Activated T-helper 17 cell treated with anti-CD3 and anti-CD28 coated beads, Interleukin-2, amount 50 U/mL, for 72 hours (primary cell): ENCODE results near the gene NRXN3. TPM values are rescaled to one million over a fixed set of nuclear protein-coding genes. Genes with fewer than 3 reads are reported as not detected.
"Not testable (repeated sequence)": the region's sequence is repeated elsewhere in the genome, so short reads cannot be mapped to it uniquely, and the experiment has no call there.

Experiments used
- ATAC-seq: fragments of 150-1000 bp; cut with Tn5 transposase; replicated peaks from 2 replicates; pipeline ENCODE4 v1.10.0; 2021; ENCODE audit warnings: mild to moderate bottlenecking, moderate library complexity
- H3K27ac Mint-ChIP-seq: one replicate; pipeline ENCODE4 v1.8.0; 2022; ENCODE audit warnings: mixed read lengths
- H3K27me3 Mint-ChIP-seq: one replicate; pipeline ENCODE4 v1.8.0; 2022; ENCODE audit warnings: mixed read lengths
- H3K36me3 Mint-ChIP-seq: one replicate; pipeline ENCODE4 v1.8.0; 2022; ENCODE audit warnings: low read depth, mild to moderate bottlenecking, mixed read lengths
- H3K4me1 Mint-ChIP-seq: one replicate; pipeline ENCODE4 v1.8.0; 2022; ENCODE audit warnings: mixed read lengths
- H3K4me3 Mint-ChIP-seq: one replicate; pipeline ENCODE4 v1.8.0; 2022; ENCODE audit warnings: mild to moderate bottlenecking, mixed read lengths
- H3K9me3 Mint-ChIP-seq: one replicate; pipeline ENCODE4 v1.8.0; 2022; ENCODE audit warnings: mixed read lengths
- total RNA-seq, 2 donors: library from RNA; stranded (reverse); gene quantifications; one replicate each; pipeline ENCODE4 v1.2.3, GENCODE V29; 2022

NRXN3 gene
- total RNA-seq, 2 donors from 2014 or later, result not detected

DNA sequence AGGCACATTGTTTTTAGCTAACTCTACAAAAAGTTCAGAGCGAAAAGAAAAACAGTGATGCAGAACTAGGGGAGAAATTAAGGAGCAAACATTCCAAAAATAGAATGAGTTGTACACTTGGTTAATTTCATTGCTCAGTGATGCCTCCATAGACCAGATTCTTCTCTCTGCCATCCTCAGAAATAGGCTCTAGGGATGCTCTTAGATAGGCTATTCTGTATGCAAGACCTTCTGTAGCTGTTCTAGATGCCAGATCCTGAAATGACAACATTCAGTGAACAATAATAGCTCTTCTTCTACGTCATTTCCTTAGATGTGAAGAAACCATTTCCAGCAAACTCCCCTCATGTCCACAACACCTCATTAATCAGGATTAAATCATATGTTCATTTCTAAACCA is 1574.9 kb downstream of the NRXN3 start:
- H3K27me3 Mint-ChIP-seq, result no peaks in the 10 kb centered on the region
- H3K36me3 Mint-ChIP-seq, result no peaks in the 10 kb centered on the region
- no peak overlapping the region for H3K27ac Mint-ChIP-seq
- no peak for ATAC-seq
- no peak overlapping the region for H3K4me3 Mint-ChIP-seq
- H3K9me3 Mint-ChIP-seq, result peaks cover 12% of the 10 kb centered on the region
- H3K4me1 Mint-ChIP-seq, result no peaks in the 10 kb centered on the region

DNA sequence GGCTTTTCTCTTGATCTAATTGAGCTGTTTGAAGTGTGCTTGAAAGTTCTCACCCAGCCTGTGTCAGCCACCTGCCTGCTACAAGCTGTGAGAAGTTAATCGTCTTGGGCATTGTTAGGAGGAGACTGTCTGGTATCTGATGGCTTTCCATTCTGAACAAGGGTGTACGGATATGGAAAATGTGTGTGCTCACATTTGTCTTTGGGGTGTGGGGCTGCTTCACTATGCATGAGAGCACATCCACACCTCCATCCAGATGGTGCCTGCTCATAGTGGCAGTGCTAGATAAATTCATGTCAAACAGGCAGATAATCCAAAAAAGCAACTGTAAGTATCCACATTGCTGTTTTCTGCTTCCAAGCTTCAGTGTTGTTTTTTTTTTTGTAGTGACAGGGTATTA is 1578.9 kb downstream of the NRXN3 start:
- Mint-ChIP-seq H3K27ac (no peak overlapping the region), H3K4me3 (no peak overlapping the region), H3K27me3 (no peaks in the 10 kb centered on the region), H3K4me1 (no peaks in the 10 kb centered on the region), H3K9me3 (peaks cover 7% of the 10 kb centered on the region), H3K36me3 (no peaks in the 10 kb centered on the region)
- ATAC-seq, result no peak

DNA sequence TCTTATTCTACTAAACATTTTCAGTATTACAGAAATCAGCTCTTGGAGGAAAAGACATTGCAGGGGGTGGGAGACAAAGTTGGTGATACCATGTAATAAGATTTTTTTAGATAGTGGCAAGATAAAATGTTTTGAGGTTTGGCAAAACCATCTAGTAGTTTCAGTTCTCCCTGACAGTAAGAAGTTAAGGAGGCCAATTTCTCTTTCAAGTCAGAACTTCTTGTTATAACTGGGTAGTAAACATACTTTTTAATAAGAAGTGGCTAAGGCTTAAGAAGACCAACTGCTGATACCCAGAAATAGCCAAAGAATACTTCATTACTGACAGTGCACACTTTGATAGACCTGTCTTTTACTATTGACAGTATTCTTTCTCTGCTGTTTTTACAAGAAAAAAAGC is 1588.8 kb downstream of the NRXN3 start:
- H3K27ac Mint-ChIP-seq, result no peak overlapping the region
- H3K36me3 Mint-ChIP-seq, result no peaks in the 10 kb centered on the region
- ATAC-seq, result no peak
- H3K9me3 Mint-ChIP-seq, result peaks cover 17% of the 10 kb centered on the region
- no peak overlapping the region for H3K4me3 Mint-ChIP-seq
- no peaks in the 10 kb centered on the region for H3K4me1 Mint-ChIP-seq
- H3K27me3 Mint-ChIP-seq, result no peaks in the 10 kb centered on the region

DNA sequence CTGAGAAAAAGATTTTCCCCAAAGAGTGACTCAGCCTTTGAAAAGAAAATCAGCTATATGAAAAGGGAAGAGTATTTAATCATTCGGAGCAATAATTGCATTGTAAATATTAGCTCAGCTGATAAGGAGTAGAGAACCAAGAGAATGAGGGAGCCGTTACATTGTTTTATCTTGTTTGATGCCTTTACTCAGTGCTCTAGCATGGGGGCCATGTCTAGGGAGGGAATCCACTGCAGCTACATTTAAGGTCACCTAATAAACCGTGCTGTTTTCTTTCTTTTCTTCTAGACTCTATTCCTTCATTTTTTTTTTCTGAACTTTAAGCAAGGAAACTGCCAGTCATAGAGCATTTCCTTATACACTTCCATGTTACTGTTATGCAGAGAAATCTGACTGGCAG is 1594.2 kb downstream of the NRXN3 start:
- H3K9me3 Mint-ChIP-seq, result peaks cover 16% of the 10 kb centered on the region
- H3K4me3 Mint-ChIP-seq, result no peak overlapping the region
- H3K27ac Mint-ChIP-seq, result no peak overlapping the region

DNA sequence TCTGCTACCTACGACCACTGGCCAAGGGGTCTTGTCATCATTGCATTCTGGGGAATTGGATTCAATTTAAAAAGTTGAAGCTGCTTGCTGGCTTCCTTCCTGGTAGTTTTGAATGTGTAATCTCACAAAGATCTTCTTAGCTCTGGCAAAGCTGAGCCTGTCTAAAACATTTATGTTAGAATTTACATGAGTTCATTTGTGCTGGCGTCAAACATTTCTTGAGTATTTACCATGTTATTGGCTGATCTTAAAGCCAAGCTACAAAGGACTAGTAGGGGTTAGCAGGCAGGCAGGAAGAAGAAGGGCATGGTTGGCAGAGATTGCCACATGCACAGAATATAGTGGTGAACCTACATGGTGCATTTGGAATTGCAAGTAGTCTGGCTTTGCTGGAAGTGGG is 1596.3 kb downstream of the NRXN3 start:
- no peaks in the 10 kb centered on the region for H3K4me1 Mint-ChIP-seq
- H3K4me3 Mint-ChIP-seq, result no peak overlapping the region
- H3K27me3 Mint-ChIP-seq, result no peaks in the 10 kb centered on the region
- no peak for ATAC-seq
- no peaks in the 10 kb centered on the region for H3K36me3 Mint-ChIP-seq
- H3K9me3 Mint-ChIP-seq, result peaks cover 16% of the 10 kb centered on the region
- H3K27ac Mint-ChIP-seq, result no peak overlapping the region

More for the DNA sequence above, 1594.2 kb downstream of the NRXN3 start:
- no peaks in the 10 kb centered on the region for H3K4me1 Mint-ChIP-seq
- ATAC-seq, result no peak
- no peaks in the 10 kb centered on the region for H3K27me3 Mint-ChIP-seq
- no peaks in the 10 kb centered on the region for H3K36me3 Mint-ChIP-seq

DNA sequence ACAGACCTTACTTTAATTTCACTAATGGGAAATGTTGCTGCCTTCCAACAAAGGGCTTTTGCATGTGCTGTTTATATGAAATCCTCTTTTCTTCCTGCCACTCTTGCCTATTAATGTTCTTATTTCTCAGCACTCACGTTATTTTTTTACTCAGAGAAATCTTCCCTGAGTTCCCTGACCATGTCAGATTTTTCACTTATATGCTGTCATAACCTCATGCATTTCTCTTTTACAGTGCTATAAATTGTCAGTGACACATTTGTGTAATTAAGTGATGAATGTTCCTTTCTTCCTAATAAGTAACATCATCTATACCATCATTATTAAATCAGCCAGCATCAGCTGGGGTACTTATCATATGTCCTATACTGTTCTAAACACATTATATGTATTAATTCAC is 1597.1 kb downstream of the NRXN3 start:
- H3K4me1 Mint-ChIP-seq, result no peaks in the 10 kb centered on the region

DNA sequence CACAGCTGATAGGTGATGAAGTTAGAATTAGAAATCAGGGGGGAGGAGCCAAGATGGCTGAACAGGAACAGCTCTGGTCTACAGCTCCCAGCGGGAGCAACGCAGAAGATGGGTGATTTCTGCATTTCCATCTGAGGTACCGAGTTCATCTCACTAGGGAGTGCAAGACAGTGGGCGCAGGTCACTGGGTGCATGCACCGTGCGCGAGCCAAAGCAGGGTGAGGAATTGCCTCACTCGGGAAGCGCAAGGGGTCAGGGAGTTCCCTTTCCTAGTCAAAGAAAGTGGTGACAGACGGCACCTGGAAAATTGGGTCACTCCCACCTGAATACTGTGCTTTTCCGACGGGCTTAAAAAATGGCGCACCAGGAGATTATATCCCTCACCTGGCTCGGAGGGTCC is 1597.5 kb downstream of the NRXN3 start:
- not testable (repeated sequence) for ATAC-seq

More for the DNA sequence above, 1597.1 kb downstream of the NRXN3 start:
- Mint-ChIP-seq H3K9me3 (peaks cover 16% of the 10 kb centered on the region), H3K27ac (no peak overlapping the region), H3K27me3 (no peaks in the 10 kb centered on the region), H3K4me3 (no peak overlapping the region), H3K36me3 (no peaks in the 10 kb centered on the region)
- no peak for ATAC-seq

DNA sequence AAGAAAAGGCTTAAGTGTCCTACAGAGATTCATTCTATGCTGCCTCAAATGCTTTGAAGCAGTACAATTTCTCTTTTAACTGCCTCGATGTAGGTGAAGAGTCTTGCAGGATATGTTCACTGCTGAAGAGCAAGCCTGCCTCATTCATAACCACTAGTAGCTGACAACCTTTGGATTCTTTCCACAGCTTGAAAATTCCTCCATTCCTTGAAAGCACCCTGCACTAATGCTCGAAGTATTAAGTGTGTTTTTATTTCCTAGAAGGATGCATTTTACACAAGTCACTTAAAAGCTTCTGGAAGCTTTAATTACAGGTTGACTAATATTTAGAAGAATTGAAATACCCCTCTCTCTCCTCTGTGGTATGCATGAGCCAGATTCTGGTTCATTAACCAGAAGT is 1611.7 kb downstream of the NRXN3 start:
- no peak for ATAC-seq
- H3K27ac Mint-ChIP-seq, result no peak overlapping the region
- H3K4me1 Mint-ChIP-seq, result no peaks in the 10 kb centered on the region
- no peaks in the 10 kb centered on the region for H3K36me3 Mint-ChIP-seq
- H3K9me3 Mint-ChIP-seq, result peaks cover 8% of the 10 kb centered on the region
- no peak overlapping the region for H3K4me3 Mint-ChIP-seq
- no peaks in the 10 kb centered on the region for H3K27me3 Mint-ChIP-seq

More for the DNA sequence above, 1597.5 kb downstream of the NRXN3 start:
- H3K27me3 Mint-ChIP-seq, H3K27ac Mint-ChIP-seq, H3K4me1 Mint-ChIP-seq, H3K4me3 Mint-ChIP-seq, H3K36me3 Mint-ChIP-seq: not testable (repeated sequence)
- H3K9me3 Mint-ChIP-seq, result peaks cover 16% of the 10 kb centered on the region

DNA sequence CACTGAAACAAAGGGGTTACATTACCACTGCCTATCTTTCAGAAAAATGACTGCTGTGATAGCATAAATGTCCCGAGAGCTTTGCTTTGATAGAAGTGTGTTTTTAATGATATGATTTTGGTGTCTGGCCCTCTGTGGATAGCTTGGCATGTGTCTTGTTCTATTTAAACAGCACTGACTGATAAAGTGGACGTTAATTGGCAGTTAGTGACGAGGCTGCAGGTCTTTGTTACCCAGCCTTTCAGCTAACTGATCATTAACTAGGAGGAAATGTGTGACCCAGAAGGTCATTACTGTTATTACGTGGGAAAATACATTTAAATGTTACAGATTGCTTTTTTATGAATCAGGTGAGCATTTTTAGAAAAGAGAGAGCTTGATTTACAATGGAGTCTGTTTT is 1612.9 kb downstream of the NRXN3 start:
- H3K27me3 Mint-ChIP-seq, result no peaks in the 10 kb centered on the region
- H3K4me3 Mint-ChIP-seq, result no peak overlapping the region
- H3K27ac Mint-ChIP-seq, result no peak overlapping the region
- H3K36me3 Mint-ChIP-seq, result no peaks in the 10 kb centered on the region
- H3K4me1 Mint-ChIP-seq, result no peaks in the 10 kb centered on the region
- peaks cover 8% of the 10 kb centered on the region for H3K9me3 Mint-ChIP-seq
- no peak for ATAC-seq

DNA sequence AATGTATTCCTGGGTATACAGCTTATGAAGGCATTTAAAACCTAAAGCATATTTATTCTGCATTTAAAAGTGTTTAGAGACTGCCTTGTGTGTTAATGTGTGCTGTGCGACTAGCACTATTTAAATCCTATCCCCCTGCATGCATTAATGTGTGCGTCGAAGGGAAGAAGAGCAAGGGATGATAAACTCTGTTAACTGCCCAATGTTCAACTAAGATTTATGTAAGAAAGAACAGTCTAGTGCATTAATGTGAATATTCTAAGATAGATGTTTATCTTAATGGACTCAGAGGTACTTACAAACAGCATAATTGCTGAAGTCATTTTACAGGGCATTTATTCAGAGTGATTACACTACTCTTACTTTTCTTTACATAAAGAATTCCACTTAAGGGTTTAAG is 1616.3 kb downstream of the NRXN3 start:
- no peaks in the 10 kb centered on the region for H3K4me1 Mint-ChIP-seq
- H3K27me3 Mint-ChIP-seq, result no peaks in the 10 kb centered on the region
- H3K36me3 Mint-ChIP-seq, result no peaks in the 10 kb centered on the region
- H3K9me3 Mint-ChIP-seq, result peaks cover 3% of the 10 kb centered on the region
- no peak overlapping the region for H3K4me3 Mint-ChIP-seq
- H3K27ac Mint-ChIP-seq, result no peak overlapping the region
- ATAC-seq, result no peak

DNA sequence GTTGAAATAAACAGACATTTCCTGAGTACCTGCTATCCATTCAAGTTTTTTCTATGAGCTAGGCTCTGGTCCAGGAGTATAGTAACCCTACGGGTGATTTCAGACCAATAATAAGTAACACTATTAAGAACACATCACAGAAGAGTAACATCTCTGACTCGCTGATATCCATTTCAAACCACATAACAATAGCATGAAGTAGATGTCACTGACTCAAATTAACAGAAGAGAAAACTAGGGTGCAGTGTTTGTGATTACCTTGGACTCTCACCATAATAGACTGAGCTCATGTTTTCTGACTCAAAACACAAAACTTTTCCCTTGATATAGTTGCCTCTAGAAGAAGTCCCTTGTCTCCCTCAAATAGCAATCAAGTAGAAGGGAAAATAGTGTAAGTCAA is 1618.2 kb downstream of the NRXN3 start:
- no peak overlapping the region for H3K27ac Mint-ChIP-seq
- ATAC-seq, result no peak
- H3K4me3 Mint-ChIP-seq, result no peak overlapping the region
- H3K27me3 Mint-ChIP-seq, result no peaks in the 10 kb centered on the region
- H3K9me3 Mint-ChIP-seq, result peaks cover 3% of the 10 kb centered on the region
- H3K4me1 Mint-ChIP-seq, result no peaks in the 10 kb centered on the region
- no peaks in the 10 kb centered on the region for H3K36me3 Mint-ChIP-seq

DNA sequence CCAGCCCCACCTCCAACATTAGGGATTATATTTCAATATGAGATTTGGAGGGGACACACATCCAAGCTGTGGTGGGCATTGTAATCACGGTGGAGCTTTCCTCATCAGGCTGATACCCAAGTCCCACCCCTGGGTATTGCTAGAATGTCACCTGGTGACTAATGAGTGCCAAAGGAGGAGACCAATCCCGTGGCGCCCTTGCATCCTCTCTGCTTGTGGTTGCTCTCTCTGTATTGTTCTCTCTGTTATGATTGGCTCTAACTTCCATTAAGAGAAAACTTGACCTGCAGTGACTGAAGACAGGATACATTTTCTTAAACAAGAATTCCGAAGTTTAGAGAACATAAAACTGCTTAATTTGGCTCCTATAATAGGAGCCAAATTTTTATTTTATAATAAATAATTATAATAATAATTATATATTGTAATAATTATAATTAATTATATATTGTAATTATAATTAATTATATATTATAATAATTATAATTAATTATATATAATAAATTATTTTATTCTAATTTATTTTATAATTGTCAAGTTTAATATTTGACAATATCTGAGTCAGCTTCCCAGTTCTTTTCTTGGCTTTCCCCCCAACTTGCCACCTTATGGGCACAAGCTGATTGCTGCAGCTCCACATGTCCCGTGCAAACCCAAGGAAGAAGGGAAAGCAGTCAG is 1621.0 kb downstream of the NRXN3 start:
- Mint-ChIP-seq H3K27ac (no peak overlapping the region), H3K36me3 (no peaks in the 10 kb centered on the region), H3K27me3 (no peaks in the 10 kb centered on the region), H3K4me1 (no peaks in the 10 kb centered on the region), H3K9me3 (peaks cover 7% of the 10 kb centered on the region), H3K4me3 (no peak overlapping the region)
- ATAC-seq, result no peak

DNA sequence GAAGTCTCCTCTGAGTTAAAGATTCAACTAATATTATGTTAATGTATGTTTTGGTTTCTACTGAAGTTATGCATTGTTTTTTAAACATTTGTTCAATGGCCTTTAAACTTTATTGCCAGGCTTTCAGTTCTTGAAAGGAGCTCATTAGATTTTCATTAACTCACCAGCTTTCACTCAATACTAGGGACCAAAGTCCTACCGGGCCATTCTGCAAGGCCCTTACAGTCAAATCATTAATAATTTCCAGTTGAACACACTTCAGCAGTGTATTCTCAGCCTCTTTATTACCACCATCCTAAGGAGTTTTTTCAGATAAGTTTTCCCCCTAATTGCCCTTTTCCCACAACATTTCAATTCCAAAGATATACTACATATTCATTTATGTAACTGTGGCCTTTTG is 1631.9 kb downstream of the NRXN3 start:
- Mint-ChIP-seq H3K4me1 (no peaks in the 10 kb centered on the region), H3K4me3 (no peak overlapping the region), H3K9me3 (peaks cover 6% of the 10 kb centered on the region), H3K27ac (no peak overlapping the region), H3K36me3 (no peaks in the 10 kb centered on the region), H3K27me3 (no peaks in the 10 kb centered on the region)
- no peak for ATAC-seq

DNA sequence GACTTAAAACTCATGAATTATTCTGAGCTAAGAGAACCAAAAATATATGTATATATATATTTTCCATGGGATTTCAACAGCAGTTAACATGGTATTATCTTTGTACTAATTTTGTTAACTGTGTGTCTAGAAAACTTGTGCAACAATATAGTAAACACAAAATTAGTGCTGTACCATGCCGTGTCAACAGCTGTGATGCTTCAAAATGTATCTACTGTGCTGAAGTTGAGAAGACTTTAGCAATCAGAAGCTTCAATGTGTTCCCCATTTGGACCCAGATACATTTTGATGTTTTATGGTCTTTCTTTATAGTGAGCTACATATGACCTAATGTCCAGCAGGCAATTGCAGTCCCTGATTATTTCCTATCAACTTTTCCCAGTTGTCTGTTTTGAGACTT is 1635.5 kb downstream of the NRXN3 start:
- Mint-ChIP-seq H3K4me1 (no peaks in the 10 kb centered on the region), H3K4me3 (no peak overlapping the region), H3K36me3 (no peaks in the 10 kb centered on the region), H3K27ac (no peak overlapping the region), H3K9me3 (peaks cover 3% of the 10 kb centered on the region), H3K27me3 (no peaks in the 10 kb centered on the region)
- no peak for ATAC-seq

DNA sequence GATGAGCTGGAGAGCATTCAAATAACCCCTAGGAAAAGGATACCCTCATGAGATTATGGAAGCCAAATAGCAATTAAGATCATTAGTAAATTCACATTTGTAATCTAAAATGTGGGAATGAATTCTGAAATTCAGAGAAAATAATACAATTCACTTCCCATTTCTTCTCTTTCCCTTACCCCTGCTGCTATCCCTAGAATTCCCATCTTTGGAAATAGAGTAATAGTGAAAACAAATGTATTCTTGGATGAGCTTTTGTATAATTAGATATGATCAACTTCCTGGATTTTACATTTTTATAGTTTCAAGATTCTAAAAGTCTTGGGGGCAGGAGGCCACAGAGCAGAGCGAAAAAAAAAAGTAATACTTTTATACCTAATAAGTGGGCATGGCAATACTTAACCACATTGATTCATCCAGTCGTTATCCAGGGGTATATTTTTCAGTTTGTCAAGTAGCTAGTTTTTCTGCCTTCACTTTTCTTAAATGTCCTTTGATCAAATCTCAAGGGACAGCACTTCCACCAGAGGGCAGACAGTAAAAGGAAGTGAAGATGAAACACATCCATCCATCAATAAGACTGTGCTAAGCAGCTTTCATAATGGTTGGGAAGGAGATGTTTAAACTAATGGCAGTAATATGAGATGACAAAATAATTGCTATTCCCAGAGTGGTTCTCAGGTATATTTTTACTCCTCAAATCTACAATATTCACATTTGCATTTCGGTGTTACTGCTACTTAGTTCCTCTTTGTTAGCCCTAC is 1639.9 kb downstream of the NRXN3 start:
- Mint-ChIP-seq H3K4me3 (no peak overlapping the region), H3K36me3 (no peaks in the 10 kb centered on the region), H3K27ac (no peak overlapping the region), H3K4me1 (no peaks in the 10 kb centered on the region), H3K9me3 (peaks cover 3% of the 10 kb centered on the region), H3K27me3 (no peaks in the 10 kb centered on the region)
- no peak for ATAC-seq
